ENCODE measurements around the gene GTF2A1. TPM values are rescaled to one million over a fixed set of nuclear protein-coding genes. Genes with fewer than 3 reads are reported as not detected.

GTF2A1 gene
- total and polyA plus RNA-seq, 2 donors (not counting 3 experiments of a cell fraction or from before 2014, with no cell fraction given) = 11.1 to 33.4 TPM

- H3K4me2 ChIP-seq (ENCODE audit: insufficient read depth, low read length) = no peak overlapping the region
- no peaks in the 10 kb centered on the region for H3K36me3 ChIP-seq (ENCODE audit: control insufficient read depth in 2 of 2, extremely low read depth in 1 of 2, insufficient read depth in 2 of 2, low read length in 2 of 2)
- no peaks in the 10 kb centered on the region for H3K4me1 ChIP-seq (ENCODE audit: control insufficient read depth, extremely low read depth, insufficient read depth, low read length)
- intact Hi-C loops (cut with micrococcal nuclease) (no loop called here), dilution Hi-C loops (cut with MboI; ENCODE audit: extremely low pct_ligation_motif_present, low sequenced_read_pairs) (no loop called here)
- H3K9ac ChIP-seq (replicated peaks; ENCODE audit: extremely low read depth, insufficient read depth, low read length) = no peak overlapping the region
- no peak overlapping the region for H3K4me3 ChIP-seq (replicated peaks in 1 of 3; ENCODE audit: insufficient read depth in 1 of 3, low read depth in 1 of 3, low read length in 3 of 3)
- H2AFZ ChIP-seq (ENCODE audit: low read depth, low read length) = no peak overlapping the region
- POLR2A ChIA-PET = no interaction called here
- DNase-seq (ENCODE audit: low read depth, low spot score) = no peak
- TF ChIP-seq POLR2AphosphoS5 (IDR thresholded peaks at IDR 0.05; ENCODE audit: insufficient read depth, low read depth, low read length) (no peak), GATA2 (IDR thresholded peaks at IDR 0.05; ENCODE audit: insufficient read depth, insufficient read length, low read depth, low read length) (no peak), MAX (IDR thresholded peaks at IDR 0.05; ENCODE audit: insufficient read depth, insufficient read length) (no peak), JUN (IDR thresholded peaks at IDR 0.05; ENCODE audit: borderline replicate concordance, insufficient read depth, insufficient read length, low read depth) (no peak), EZH2 (IDR thresholded peaks at IDR 0.05; ENCODE audit: borderline replicate concordance, low read depth, low read length, severe bottlenecking) (no peak), POLR2A (IDR thresholded peaks at IDR 0.05; ENCODE audit: low read depth, low read length) (no peak), FOS (IDR thresholded peaks at IDR 0.05; ENCODE audit: borderline replicate concordance, insufficient read depth, low read length) (no peak), MYC (IDR thresholded peaks at IDR 0.05; ENCODE audit: low read depth, low read length) (no peak), CTCF (IDR thresholded peaks at IDR 0.05; ENCODE audit: extremely low read depth in 1 of 2, insufficient read depth in 1 of 2, low read depth in 1 of 2, low read length in 2 of 2) (no peak)
- no peaks in the 10 kb centered on the region for H3K79me2 ChIP-seq (ENCODE audit: control insufficient read depth, insufficient read depth, low read length)
- no peaks in the 10 kb centered on the region for H4K20me1 ChIP-seq (replicated peaks; ENCODE audit: control insufficient read depth, extremely low read depth, insufficient read depth, low read length)
- FAIRE-seq = no peak
- BruUV-seq (replicated peaks) = no TSS peak
- no peaks in the 10 kb centered on the region for H3K27me3 ChIP-seq (ENCODE audit: control insufficient read depth in 2 of 2, insufficient read depth in 2 of 2, low read length in 2 of 2)
- no peak overlapping the region for H3K27ac ChIP-seq (ENCODE audit: insufficient read depth, low read depth, low read length)
- no peaks in the 10 kb centered on the region for H3K9me1 ChIP-seq (replicated peaks; ENCODE audit: control insufficient read depth, extremely low read depth, insufficient read depth, low read length)
- CTCF ChIA-PET = no interaction called here
- no peaks in the 10 kb centered on the region for H3K9me3 ChIP-seq (replicated peaks; ENCODE audit: control insufficient read depth, insufficient read depth, low read length)
Measured at GRCh38 chr14:81231540-81231939, 10.8 kb upstream of the GTF2A1 start.
